HL-60 (cell line): ENCODE results near the gene KCNIP2.
A peak's percentile ranks its signal among the peaks of the same experiment; 100 is the strongest.

Experiments used
- DNase-seq, 2 experiments: peaks; one replicate each; pipeline ENCODE4 v3.0.0-alpha.2; 2010 to 2020; ENCODE audit warnings: low read depth in 1 of 2, low spot score in 1 of 2
- H3K27ac ChIP-seq: fragments of 250-450 bp; sonication (Bioruptor Pico); replicated peaks from 2 replicates; pipeline ENCODE4 v1.5.1; 2020; ENCODE audit warnings: mild to moderate bottlenecking, moderate library complexity
- H3K27me3 ChIP-seq: fragments of 250-450 bp; sonication (Bioruptor Pico); 2 replicates; pipeline ENCODE4 v1.5.1; 2021; ENCODE audit warnings: mild to moderate bottlenecking, moderate library complexity; ENCODE audit not compliant: insufficient read depth, poor library complexity, severe bottlenecking
- H3K4me3 ChIP-seq: replicated peaks from 2 replicates; pipeline ENCODE4 v1.5.1; 2011; ENCODE audit warnings: mild to moderate bottlenecking, control low read depth, low read length; ENCODE audit not compliant: insufficient read depth
- CTCF ChIP-seq: IDR thresholded peaks from one replicate; pipeline ENCODE4 v1.5.1; 2011; ENCODE audit warnings: low read length, control low read depth, inconsistent platforms; ENCODE audit not compliant: insufficient read depth
- GABPA ChIP-seq: IDR thresholded peaks from 2 replicates; pipeline ENCODE4 v1.6.1; 2012; ENCODE audit warnings: low read depth
- POLR2AphosphoS5 ChIP-seq: IDR thresholded peaks from 2 replicates; pipeline ENCODE4 v1.6.1; 2012; ENCODE audit warnings: low read depth
- REST ChIP-seq: IDR thresholded peaks from 2 replicates; pipeline ENCODE4 v1.6.1; 2012; ENCODE audit warnings: low read depth; ENCODE audit not compliant: insufficient replicate concordance
- SPI1 ChIP-seq: IDR thresholded peaks from 2 replicates; pipeline ENCODE4 v1.6.1; 2012; ENCODE audit warnings: low read depth, mild to moderate bottlenecking, borderline replicate concordance

Gene KCNIP2

GRCh38 chr10:101834341-101834740 is 9.3 kb downstream of the KCNIP2 start:
- peak; percentile 80 to 89 for DNase-seq
- Histone ChIP-seq H3K4me3 (no peak overlapping the region), H3K27ac (no peak overlapping the region), H3K27me3 (no peaks in the 10 kb centered on the region)
- TF ChIP-seq POLR2AphosphoS5 = no peak
- TF ChIP-seq GABPA = no peak
- TF ChIP-seq CTCF = no peak
- peak; percentile 79; the same call in 1 of the 2 replicates for TF ChIP-seq SPI1
- no peak for TF ChIP-seq REST

GRCh38 chr10:101833466-101833865 is 10.1 kb downstream of the KCNIP2 start:
- H3K27ac ChIP-seq = no peak overlapping the region
- no peaks in the 10 kb centered on the region for H3K27me3 ChIP-seq
- TF ChIP-seq REST (no peak), GABPA (no peak), POLR2AphosphoS5 (no peak), CTCF (no peak), SPI1 (no peak)
- no peak for DNase-seq
- no peak overlapping the region for H3K4me3 ChIP-seq

- no peak for DNase-seq
Observed at GRCh38 chr10:101832325-101832771, 11.3 kb downstream of the KCNIP2 start.

More at GRCh38 chr10:101832325-101832771, 11.3 kb downstream of the KCNIP2 start:
- no peak overlapping the region for H3K4me3 ChIP-seq
- no peaks in the 10 kb centered on the region for H3K27me3 ChIP-seq
- TF ChIP-seq SPI1 (no peak), GABPA (no peak), CTCF (no peak), POLR2AphosphoS5 (no peak), REST (no peak)
- H3K27ac ChIP-seq = no peak overlapping the region
